Activated CD8-positive, alpha-beta memory T cell treated with anti-CD3 and anti-CD28 coated beads, Interleukin-2, amount 50 U/mL, for 24 hours (primary cell): ENCODE data around the gene NPC1L1.
A peak's percentile ranks its signal among the peaks of the same experiment; 100 is the strongest.

ENCODE experiments used
- DNase-seq: peaks from one replicate; pipeline ENCODE4 v3.0.0-alpha.2; 2020; ENCODE audit errors: extremely low read depth

The NPC1L1 gene

DNA sequence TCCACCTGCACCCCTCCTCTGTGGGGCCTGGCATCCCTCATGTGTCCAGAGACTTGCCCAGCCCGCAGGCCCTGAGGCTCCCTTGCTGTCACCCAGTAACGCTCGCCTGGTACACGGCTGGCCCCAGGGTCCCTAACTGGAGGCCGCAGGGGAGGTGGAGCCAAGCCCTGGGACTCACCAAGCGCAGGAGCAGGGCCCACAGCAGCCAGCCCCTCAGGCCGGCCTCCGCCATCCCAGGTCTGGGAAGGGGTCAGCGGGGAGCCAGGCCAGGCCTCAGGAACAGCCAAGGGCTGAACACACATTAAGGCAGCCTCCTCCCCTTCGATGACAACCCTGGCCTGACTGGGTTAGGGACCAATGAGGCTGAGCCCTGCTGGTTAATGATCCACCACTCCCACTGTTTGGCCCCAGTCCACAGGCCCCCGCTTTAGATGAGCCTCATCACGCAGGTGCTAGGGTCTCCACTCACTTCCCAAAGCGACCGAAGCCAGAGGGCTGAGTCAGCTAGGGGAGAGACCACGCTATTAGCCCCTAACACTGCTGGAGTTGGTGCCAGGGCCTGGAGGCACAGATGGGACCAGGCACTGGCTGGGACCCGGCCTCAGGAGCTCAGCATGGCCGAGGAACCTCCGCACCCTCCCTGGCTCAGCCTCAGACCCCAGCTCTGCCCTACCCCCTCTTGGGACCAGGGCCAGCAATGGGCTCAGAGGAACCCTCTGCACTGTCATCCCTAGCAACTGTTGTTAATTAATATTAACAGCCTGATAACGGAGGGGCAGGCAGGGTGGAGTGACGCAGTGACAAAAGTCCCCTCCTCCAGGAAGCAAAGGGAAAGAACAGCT is at the start of gene NPC1L1:
TSS of gene NPC1L1 (minus strand) at position 303 of the 842 bp plus-strand sequence. CDS start at position 232, 71 bp downstream.
- no peak for DNase-seq

GRCh38 chr7:44590910-44591309 is 49.8 kb upstream of the NPC1L1 start:
- DNase-seq = no peak

DNA sequence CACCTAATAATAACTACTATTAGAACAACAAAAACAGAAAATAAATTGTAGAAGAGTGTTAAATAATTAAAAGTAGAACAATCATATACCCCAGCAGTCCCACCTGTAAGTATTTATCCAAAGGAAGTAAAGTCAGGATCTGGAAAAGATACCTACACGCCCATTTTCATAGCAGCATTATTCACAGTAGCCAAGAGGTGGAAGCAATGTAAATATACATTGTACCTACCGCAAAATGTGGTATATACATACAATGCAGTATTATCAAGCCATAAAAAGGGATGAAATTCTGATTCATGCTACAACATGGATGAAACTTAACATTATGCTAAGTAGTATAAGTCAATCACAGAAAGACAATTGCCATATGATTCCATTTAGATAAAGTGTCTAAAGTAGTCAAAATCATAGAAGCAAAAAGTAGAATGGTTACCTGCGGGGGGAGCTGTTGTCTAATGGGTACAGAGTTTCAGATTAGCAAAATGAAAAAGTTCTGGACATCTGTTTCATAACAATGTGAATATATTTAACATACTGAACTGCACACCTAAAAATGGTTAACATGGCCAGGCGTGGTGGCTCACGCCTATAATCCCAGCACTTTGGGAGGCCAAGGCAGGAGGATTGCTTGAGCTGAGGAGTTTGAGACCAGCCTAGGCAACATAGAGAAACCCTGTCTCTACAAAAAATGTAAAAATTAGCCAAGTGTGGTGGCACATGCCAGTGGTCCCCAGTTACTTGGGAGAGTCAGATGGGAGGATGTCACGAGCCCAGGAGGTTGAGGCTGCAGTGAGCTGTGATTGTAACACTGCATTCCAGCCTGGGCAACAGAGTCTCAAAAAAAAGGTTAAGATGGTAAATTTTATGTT is 46.9 kb upstream of the NPC1L1 start:
- no peak for DNase-seq

GRCh38 chr7:44583146-44583865 is 42.2 kb upstream of the NPC1L1 start:
- no peak for DNase-seq

DNA sequence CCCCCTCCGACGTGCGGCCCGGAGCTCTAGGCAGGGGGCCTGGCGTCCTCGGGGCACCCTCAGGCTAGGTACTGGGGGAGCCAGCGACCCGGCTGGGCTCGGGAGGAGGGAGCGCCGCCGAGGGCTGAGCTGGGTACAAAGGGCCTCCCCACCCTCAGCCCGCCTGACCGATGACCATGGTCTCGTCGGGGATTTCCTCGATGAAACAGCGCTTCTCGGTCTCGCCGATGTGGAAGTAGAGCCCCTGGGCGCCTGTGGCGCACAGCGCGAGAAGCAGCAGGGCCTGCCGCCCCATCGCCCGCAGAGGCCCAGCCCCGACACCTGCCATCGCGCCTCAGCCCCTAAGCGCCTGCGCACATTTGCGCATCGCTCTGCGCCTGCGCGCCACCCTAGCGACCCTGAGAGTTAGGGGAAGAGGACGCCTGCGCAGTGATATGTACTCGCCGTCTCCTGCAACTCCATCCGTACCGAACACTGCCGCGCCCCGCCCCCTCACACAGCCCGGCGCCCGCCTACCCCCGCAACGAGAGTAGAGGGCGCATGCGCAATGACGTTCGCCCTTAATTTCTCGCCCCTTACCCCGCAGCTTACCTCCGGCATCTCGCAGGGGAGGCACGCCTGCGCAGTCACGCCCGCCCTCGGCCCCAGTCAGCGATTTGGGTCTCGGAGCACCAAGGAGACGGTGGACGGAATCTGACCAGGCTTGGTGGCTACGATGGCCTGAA is 40.9 kb upstream of the NPC1L1 start, which contains the start of gene TMED4:
TSS of gene TMED4 (minus strand) at position 353 of the 725 bp plus-strand sequence. CDS start at position 328, 25 bp downstream.
- peak; percentile 99 for DNase-seq

DNA sequence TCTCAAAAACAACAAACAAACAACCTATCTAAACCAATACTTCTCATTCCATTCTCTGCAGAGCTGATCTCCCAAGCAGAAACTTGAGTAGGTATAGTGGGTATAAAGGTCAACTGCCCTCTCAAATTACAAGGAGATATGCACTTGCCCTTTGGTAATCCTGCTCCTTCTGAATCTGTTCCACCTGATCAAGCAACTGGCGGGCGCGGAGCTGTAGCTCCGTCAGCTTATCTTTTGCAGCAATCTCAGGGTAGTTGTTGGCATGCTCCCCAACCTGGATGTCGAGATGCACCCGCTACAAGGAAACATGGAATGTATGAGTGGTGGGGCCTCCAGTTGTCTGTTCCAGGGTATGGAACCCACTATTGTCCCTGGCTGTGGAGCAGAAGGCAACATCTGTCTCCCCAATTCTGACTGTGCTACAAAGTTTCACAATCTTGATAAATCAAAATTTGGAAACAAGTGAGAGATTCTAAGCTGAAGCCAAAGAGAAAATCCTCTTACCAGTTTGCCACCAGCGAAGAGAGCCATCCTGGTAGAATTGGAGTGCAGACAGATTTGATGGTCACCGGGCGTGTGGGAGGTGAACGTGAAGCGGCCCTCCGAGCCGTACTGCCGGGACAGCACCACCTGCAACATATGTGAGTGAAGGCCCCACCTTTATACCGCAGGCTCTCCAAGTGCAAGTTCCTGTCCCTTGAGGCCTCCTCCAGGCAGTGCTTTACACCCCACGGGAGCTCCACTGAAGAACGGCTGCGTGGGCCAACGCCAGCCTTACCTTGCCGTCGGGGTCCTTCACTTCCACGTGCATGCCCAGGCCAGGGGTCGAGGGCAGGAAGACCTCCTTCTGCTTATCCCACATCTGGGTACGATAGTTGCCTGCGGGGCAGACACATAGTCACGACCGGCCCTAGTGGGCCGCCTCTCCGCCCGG is 40.1 kb upstream of the NPC1L1 start:
- no peak for DNase-seq

GRCh38 chr7:44576228-44576627 is 35.1 kb upstream of the NPC1L1 start:
- no peak for DNase-seq

GRCh38 chr7:44575054-44575453 is 33.9 kb upstream of the NPC1L1 start:
- DNase-seq = no peak

GRCh38 chr7:44574287-44574872 is 33.2 kb upstream of the NPC1L1 start:
- DNase-seq = no peak

DNA sequence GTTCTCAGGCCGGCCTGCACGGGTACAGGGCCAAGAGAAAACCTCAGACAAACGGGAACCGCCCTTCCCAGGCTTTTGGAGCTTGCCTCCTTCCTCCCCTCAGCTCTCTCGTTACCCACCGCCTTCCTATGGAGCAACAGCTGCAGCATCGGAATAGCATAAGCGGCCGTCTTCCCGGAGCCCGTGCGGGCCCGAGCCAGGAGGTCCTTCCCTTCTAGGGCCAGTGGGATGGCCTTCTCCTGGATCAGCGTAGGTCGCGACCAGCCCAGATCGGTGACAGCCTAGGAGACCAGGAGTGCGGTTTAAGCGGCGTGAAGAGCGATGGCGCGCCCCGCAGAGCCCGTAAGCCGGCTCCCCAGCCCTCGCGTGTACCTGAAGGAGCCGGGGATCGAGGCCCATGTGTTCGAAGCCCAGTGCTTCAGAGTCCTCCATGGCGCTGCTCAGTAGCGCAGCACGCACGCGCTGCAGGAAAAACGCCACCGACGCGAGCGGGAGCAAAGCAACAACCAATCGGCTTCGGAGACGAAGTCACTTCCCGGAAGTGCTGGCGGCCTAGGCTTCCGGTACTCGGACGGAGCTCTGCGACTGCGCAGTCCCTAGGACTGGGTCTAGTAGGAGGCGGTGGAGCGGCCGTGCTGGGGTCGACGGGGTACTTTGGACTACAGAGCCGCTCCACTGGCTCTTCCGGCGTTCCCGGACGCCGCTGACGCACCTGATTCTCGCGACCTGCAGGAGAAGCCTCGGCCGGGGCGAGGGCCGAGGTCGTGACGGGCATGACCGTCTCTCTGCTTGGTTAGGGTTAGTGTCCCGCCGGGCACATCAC is 32.5 kb upstream of the NPC1L1 start, which contains the start of gene DDX56:
TSS of gene DDX56 (minus strand) at position 445 of the 823 bp plus-strand sequence. CDS start at position 432, 13 bp downstream.
- peak; percentile 86 for DNase-seq

DNA sequence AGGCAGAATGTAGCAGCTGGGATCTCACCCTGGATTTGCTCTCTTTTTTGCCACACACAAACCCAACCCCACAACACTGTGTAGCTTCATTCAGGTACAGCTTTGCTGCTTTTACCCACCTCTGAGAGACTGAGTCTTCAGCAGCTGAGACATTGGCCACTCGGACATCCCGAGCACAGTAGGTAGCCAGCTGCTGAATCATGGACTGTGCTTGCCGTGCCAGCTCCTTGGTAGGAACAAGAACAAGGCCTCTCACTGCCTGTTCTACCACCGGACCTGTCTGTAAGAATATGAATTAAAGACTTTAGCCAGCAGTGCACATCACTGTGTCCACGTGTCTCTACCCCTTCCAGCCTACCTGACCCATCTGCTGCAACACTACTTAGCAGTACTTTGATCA is 31.6 kb upstream of the NPC1L1 start:
- DNase-seq = no peak

GRCh38 chr7:44569959-44570358 is 28.8 kb upstream of the NPC1L1 start:
- DNase-seq = no peak

- DNase-seq = no peak
Measured at GRCh38 chr7:44568771-44569560, 27.8 kb upstream of the NPC1L1 start.

DNA sequence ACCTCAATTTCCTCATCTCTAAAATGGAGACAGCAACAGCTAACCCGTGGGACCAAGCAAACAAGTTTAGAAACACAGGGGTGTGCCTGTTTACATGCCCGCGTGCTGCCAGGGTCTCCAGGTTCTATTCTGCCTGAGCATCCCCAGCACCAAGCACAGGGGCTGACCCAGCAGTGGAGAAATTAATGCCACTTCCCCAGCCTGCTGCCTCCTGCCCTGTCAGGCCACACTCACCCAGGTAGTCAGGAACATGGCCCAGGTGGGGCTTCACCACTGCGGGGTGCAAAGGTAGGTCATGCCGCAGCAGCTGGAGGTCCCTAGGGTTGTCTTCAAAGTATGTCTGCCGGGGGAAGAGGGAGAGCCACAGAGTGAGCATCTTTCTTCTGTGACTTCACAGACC is 26.8 kb upstream of the NPC1L1 start:
- DNase-seq = no peak

GRCh38 chr7:44566680-44567079 is 25.6 kb upstream of the NPC1L1 start:
- no peak for DNase-seq

DNA sequence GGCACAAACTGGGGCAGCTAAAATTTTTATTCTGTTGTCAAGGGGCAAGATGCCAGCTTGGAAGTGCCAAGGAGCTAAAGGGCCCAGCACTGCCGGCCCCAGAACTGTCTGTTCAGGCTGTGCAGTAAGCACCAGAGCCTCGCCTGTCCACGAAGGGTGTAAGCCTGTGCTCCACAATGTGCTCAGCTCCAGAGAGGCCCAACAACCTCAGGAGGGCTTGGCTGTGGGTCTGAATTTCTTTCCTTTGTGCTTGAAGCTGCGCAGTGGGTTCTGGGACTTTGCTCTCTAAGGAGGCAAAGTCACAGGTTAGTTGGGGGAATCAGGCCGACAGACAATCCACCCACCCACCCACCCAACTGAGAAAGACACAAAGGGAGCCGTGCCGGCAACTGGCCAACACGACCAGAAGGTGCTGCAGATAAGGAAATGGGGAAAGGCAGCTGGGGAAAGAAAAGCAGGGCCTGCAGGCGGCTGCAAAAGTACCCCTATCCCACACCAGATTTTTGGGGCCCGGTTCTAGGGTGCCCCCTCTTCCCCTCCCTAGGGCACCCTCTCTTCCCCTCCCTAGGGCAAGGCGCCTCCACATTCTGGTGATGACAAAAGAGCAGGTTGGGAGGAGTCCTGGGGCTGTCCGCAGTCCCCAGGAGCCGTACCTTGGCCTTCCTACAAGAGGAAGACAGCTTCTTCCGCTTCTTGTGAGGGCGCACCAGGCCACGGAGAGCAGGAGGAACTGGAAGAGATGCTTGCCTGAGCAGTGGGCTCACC is 24.8 kb upstream of the NPC1L1 start:
- DNase-seq = no peak
